K562 (cell line): ENCODE measurements around the gene RNASE2. TPM values are rescaled to one million over a fixed set of nuclear protein-coding genes. Genes with fewer than 3 reads are reported as not detected.

Experiments used
- ATAC-seq: fragments of 200-7000 bp; cut with Tn5 transposase; 3 replicates; pipeline ENCODE4 v1.9.1; 2020; ENCODE audit warnings: moderate library complexity
- BruUV-seq: library from RNA; stranded (reverse); fragments of 400-500 nt; replicated peaks from 2 replicates; lab custom pipeline; 2021; lab: Mats Ljungman, UMichigan
- CTCF ChIA-PET: fragments of 300-600 bp; formaldehyde crosslinking; extraction: SDS; loops from one replicate; lab custom pipeline; 2021; ENCODE audit warnings: low intra/inter-chr PET ratio; lab: Yijun Ruan, JAX
- POLR2A ChIA-PET: fragments of 300-600, 350-650 bp; sonication (Branson Sonifier 250); formaldehyde crosslinking; extraction: SDS; loops from one replicate; lab custom pipeline; 2021; ENCODE audit warnings: antibody characterized with exemption, inconsistent platforms; lab: Yijun Ruan, JAX
- DNase-seq, 4 experiments: peaks; one replicate each; pipeline versions ENCODE4 v3.0.0 to v3.0.0-alpha.2; 2011 to 2018; ENCODE audit warnings: low spot score in 3 of 4, mixed read lengths in 3 of 4; ENCODE audit errors: extremely low read depth in 1 of 4
- FAIRE-seq: peaks from 2 replicates; lab custom pipeline; 2011; peaks lifted over from hg19 to GRCh38; lab: Jason Lieb, UNC
- H2AFZ ChIP-seq: 2 replicates; pipeline ENCODE4 v1.6.0; 2011; ENCODE audit warnings: low read depth, low read length, control low read depth, inconsistent platforms
- H3K27ac ChIP-seq: fragments of 200-600 bp; 3 replicates; pipeline ENCODE4 v1.8.0; 2011; ENCODE audit warnings: low read depth, mild to moderate bottlenecking, control low read depth, inconsistent platforms, low read length, moderate library complexity, mixed read lengths; ENCODE audit errors: extremely low read depth
- H3K27me3 ChIP-seq, 2 experiments: fragments of 300-600 bp in 1 of 2; 2 replicates in 1 of 2; 3 replicates in 1 of 2; pipeline versions ENCODE4 v1.6.0 to v1.8.0; 2011; ENCODE audit warnings: inconsistent platforms in 2 of 2, low read length in 2 of 2, mild to moderate bottlenecking in 1 of 2, mixed read lengths in 1 of 2, moderate library complexity in 1 of 2; ENCODE audit not compliant: control insufficient read depth in 2 of 2, insufficient read depth in 2 of 2
- H3K36me3 ChIP-seq: fragments of 300-600 bp; 3 replicates; pipeline ENCODE4 v1.8.0; 2011; ENCODE audit warnings: mild to moderate bottlenecking, low read length, inconsistent platforms; ENCODE audit not compliant: control insufficient read depth, insufficient read depth
- H3K4me1 ChIP-seq, 2 experiments: fragments of 200-600 bp in 1 of 2; replicated peaks in 1 of 2; 2 replicates in 1 of 2; 3 replicates in 1 of 2; pipeline versions ENCODE4 v1.5.1 to v1.8.0; 2011; ENCODE audit warnings: inconsistent platforms in 2 of 2, low read length in 2 of 2, mild to moderate bottlenecking in 1 of 2, mixed read lengths in 1 of 2, moderate library complexity in 1 of 2; ENCODE audit not compliant: control insufficient read depth in 2 of 2, insufficient read depth in 2 of 2
- H3K4me2 ChIP-seq: 2 replicates; pipeline ENCODE4 v1.6.1; 2011; ENCODE audit warnings: low read length, control low read depth, inconsistent platforms, mixed read lengths; ENCODE audit not compliant: insufficient read depth
- H3K4me3 ChIP-seq: fragments of 200-600 bp; sonication (generic), shearing (Covaris generic); 2 replicates; pipeline ENCODE4 v1.5.1; 2016; ENCODE audit warnings: control low read depth, inconsistent platforms
- H3K79me2 ChIP-seq: fragments of 200-600 bp; 3 replicates; pipeline ENCODE4 v1.8.0; 2011; ENCODE audit warnings: low read length, inconsistent platforms; ENCODE audit not compliant: control insufficient read depth, insufficient read depth
- H3K9ac ChIP-seq, 2 experiments: 2 replicates each; pipeline versions ENCODE4 v1.6.0 to v1.6.1; 2011; ENCODE audit warnings: low read depth in 2 of 2, low read length in 2 of 2, control low read depth in 1 of 2, inconsistent platforms in 1 of 2, mild to moderate bottlenecking in 1 of 2, mixed read lengths in 1 of 2; ENCODE audit not compliant: insufficient read depth in 1 of 2
- H3K9me1 ChIP-seq: one replicate; pipeline ENCODE4 v1.6.0; 2011; ENCODE audit warnings: inconsistent platforms, mild to moderate bottlenecking, low read length, moderate library complexity; ENCODE audit not compliant: control insufficient read depth, insufficient read depth
- H3K9me3 ChIP-seq: replicated peaks from 2 replicates; pipeline ENCODE4 v1.5.1; 2011; ENCODE audit warnings: low read depth, low read length, inconsistent platforms; ENCODE audit not compliant: control insufficient read depth, insufficient read depth
- H4K20me1 ChIP-seq: replicated peaks from 2 replicates; pipeline ENCODE4 v1.6.1; 2011; ENCODE audit warnings: low read length, inconsistent platforms, mixed read lengths; ENCODE audit not compliant: control insufficient read depth, insufficient read depth
- CCNT2 ChIP-seq: IDR thresholded peaks from 2 replicates; pipeline ENCODE4 v1.6.1; 2011; ENCODE audit warnings: borderline replicate concordance, low read depth, mild to moderate bottlenecking, moderate library complexity, mixed read lengths, low read length; ENCODE audit not compliant: insufficient read length; ENCODE audit errors: extremely low read depth
- CTCF ChIP-seq, 3 experiments: IDR thresholded peaks in 2 of 3; conservative IDR thresholded peaks in 1 of 3; 2 replicates each; pipeline ENCODE4 v1.5.1; 2011 to 2012; ENCODE audit warnings: low read length in 3 of 3, mild to moderate bottlenecking in 3 of 3, control low read depth in 2 of 3, improper control_type of control experiment in 1 of 3, inconsistent platforms in 1 of 3, low read depth in 1 of 3, mixed read lengths in 1 of 3, moderate library complexity in 1 of 3; ENCODE audit not compliant: insufficient read depth in 2 of 3
- HDAC8 ChIP-seq: fragments of 450-650 bp; IDR thresholded peaks from 2 replicates; pipeline ENCODE4 v1.6.1; 2016; ENCODE audit warnings: mild to moderate bottlenecking, missing genetic modification characterization, moderate library complexity, missing compliant biosample characterization
- KAT7 ChIP-seq: sonication (generic); formaldehyde crosslinking; IDR thresholded peaks from 2 replicates; pipeline ENCODE4 v1.8.0; 2022; ENCODE audit warnings: missing genetic modification reagents, mild to moderate bottlenecking, borderline replicate concordance
- KHSRP ChIP-seq: fragments of 450-650 bp; IDR thresholded peaks from 2 replicates; pipeline ENCODE4 v1.6.1; 2017
- MBD2 ChIP-seq: sonication (generic); IDR thresholded peaks from 2 replicates; pipeline ENCODE4 v1.6.1; 2016; ENCODE audit warnings: low read depth, borderline replicate concordance
- OTX1 ChIP-seq: fragments of 450-650 bp; formaldehyde crosslinking; IDR thresholded peaks from 2 replicates; pipeline ENCODE4 v1.4.0; 2022; ENCODE audit warnings: mild to moderate bottlenecking
- PHTF2 ChIP-seq: fragments of 250-450 bp; sonication (Bioruptor Pico); IDR thresholded peaks from 2 replicates; pipeline ENCODE4 v1.5.0; 2021; ENCODE audit warnings: mild to moderate bottlenecking
- POLR2AphosphoS5 ChIP-seq: IDR thresholded peaks from 2 replicates; pipeline ENCODE4 v1.6.1; 2011; ENCODE audit warnings: mild to moderate bottlenecking, low read depth, low read length, moderate library complexity; ENCODE audit not compliant: control insufficient read depth, insufficient read depth
- PRMT5 ChIP-seq: sonication (generic); formaldehyde crosslinking; IDR thresholded peaks from 2 replicates; pipeline ENCODE4 v1.5.0; 2020; ENCODE audit warnings: missing genetic modification reagents
- RAD21 ChIP-seq, 2 experiments: fragments of 250-450 bp in 1 of 2; fragments of 450-650 bp in 1 of 2; sonication (Bioruptor Pico) in 1 of 2; formaldehyde crosslinking in 1 of 2; IDR thresholded peaks in 1 of 2; conservative IDR thresholded peaks in 1 of 2; 2 replicates each; pipeline versions ENCODE4 v1.4.0 to v1.8.0; 2020 to 2022; ENCODE audit warnings: mild to moderate bottlenecking in 2 of 2, moderate library complexity in 1 of 2
- SMARCA5 ChIP-seq: fragments of 450-650 bp; IDR thresholded peaks from 2 replicates; pipeline ENCODE4 v1.6.1; 2016
- SMC3 ChIP-seq: conservative IDR thresholded peaks from 2 replicates; pipeline ENCODE4 v1.6.1; 2011; ENCODE audit warnings: low read depth, low read length, improper control_type of control experiment; ENCODE audit not compliant: insufficient read depth
- SNRNP70 ChIP-seq: fragments of 200-400 bp; formaldehyde crosslinking; optimal IDR thresholded peaks from 2 replicates; pipeline ENCODE3; 2017; ENCODE audit warnings: low read depth, low read length
- TSC22D4 ChIP-seq: fragments of 450-650 bp; IDR thresholded peaks from 2 replicates; pipeline ENCODE4 v1.6.1; 2016; ENCODE audit warnings: missing genetic modification characterization, missing biosample characterization, control low read depth
- ZNF239 ChIP-seq: fragments of 250-450 bp; sonication (Bioruptor Pico); IDR thresholded peaks from 2 replicates; pipeline ENCODE4 v1.4.0; 2020; ENCODE audit warnings: mild to moderate bottlenecking
- ZNF395 ChIP-seq: fragments of 200-800 bp; sonication (Bioruptor generic); IDR thresholded peaks from 2 replicates; pipeline ENCODE4 v1.6.1; 2017; ENCODE audit warnings: missing genetic modification characterization, missing compliant biosample characterization
- WGBS: fragments of 100-300 bp; shearing (Covaris generic); methylation state at CpG from one replicate; pipeline ENCODE4 v1.1.6; 2016; ENCODE audit warnings: low coverage, mixed read lengths; ENCODE audit not compliant: insufficient coverage; ENCODE audit errors: missing lambda C conversion rate; 5-methylcytosine and 5-hydroxymethylcytosine counted together
- in situ Hi-C: fragments of 300-500 bp; cut with MboI; formaldehyde crosslinking; loops from 4 replicates; pipeline ENCODE4 v1.15.0; 2018; ENCODE audit warnings: inconsistent platforms, mixed read lengths
- intact Hi-C: fragments of 100-400 bp; cut with micrococcal nuclease; formaldehyde crosslinking; loops from 2 replicates; pipeline ENCODE4 v1.14.2; 2022
- polyA plus RNA-seq, 8 experiments: library from polyadenylated mRNA; depleted of rRNA in 4 of 8; stranded (reverse) in 5 of 8; unstranded in 3 of 8; fragments of >200 nt; fragmentation: Nextera tagmentation in 2 of 8; fragmentation: Illumina TruSeq in 1 of 8; extraction: Ambion mirVana in 2 of 8; extraction: Trizol in 1 of 8; gene quantifications; 2 replicates each; pipeline versions ENCODE4 v1.2.1 to v1.2.3, GENCODE V29; 2011 to 2014; ENCODE audit warnings: inconsistent platforms in 1 of 8, missing spikeins in 1 of 8
- total RNA-seq, 7 experiments: library from RNA; depleted of rRNA in 6 of 7; stranded (reverse); fragments of >200 nt in 6 of 7; fragmentation: Illumina TruSeq in 2 of 7; extraction: Trizol in 2 of 7; gene quantifications; 2 replicates each; pipeline versions ENCODE4 v1.2.1 to v1.2.3, GENCODE V29; 2011 to 2021; ENCODE audit warnings: low replicate concordance in 1 of 7
- TF ChIP-seq, protein P1 (sequence below): conservative IDR thresholded peaks from 2 replicates; pipeline ENCODE4 v1.6.1; 2011; ENCODE audit warnings: low read depth, mild to moderate bottlenecking, low read length; ENCODE audit not compliant: control insufficient read depth

RNASE2 gene
- total and polyA plus RNA-seq, 9 of the 15 experiments (the other 6 are each of a cell fraction or from before 2014, with no cell fraction given) = not detected

- no peaks in the 10 kb centered on the region for H4K20me1 ChIP-seq
- CTCF ChIA-PET = no interaction called here
- FAIRE-seq (no peak), DNase-seq (no peak), ATAC-seq (no peak)
- H3K4me2 ChIP-seq = no peak overlapping the region
- POLR2A ChIA-PET = interaction anchor here (0.8 to 1.0 kb wide), 4 partner anchors 16 to 111 kb away, joined by 3 read pairs; no protein-coding TSS in a partner anchor
- no peak overlapping the region for H3K9ac ChIP-seq
- H3K4me1 ChIP-seq = peaks cover 5 to 13% of the 10 kb centered on the region in 2 experiments; a peak in 3 of 5 replicates
- no peaks in the 10 kb centered on the region for H3K9me3 ChIP-seq
- WGBS = 52% methylated on average over 3 of the region's 3 CpGs
- H3K27ac ChIP-seq = no peak overlapping the region
- TF ChIP-seq POLR2AphosphoS5 (no peak), CCNT2 (no peak), ZNF239 (no peak), ZNF395 (no peak), OTX1 (CRISPR knock-in tag) (no peak), HDAC8 (tag) (no peak), TSC22D4 (tag) (no peak), CTCF (IDR thresholded peaks at IDR 0.05 in 2 of 3, conservative IDR thresholded peaks at IDR 0.05 in 1 of 3; ENCODE audit: insufficient read depth in 2 of 3, low read depth in 1 of 3, low read length in 3 of 3) (no peak), KHSRP (no peak), SNRNP70 (no peak), MBD2 (no peak), PHTF2 (CRISPR knock-in tag) (no peak), KAT7 (no peak), SMC3 (no peak), PRMT5 (CRISPR knock-in tag) (no peak), RAD21 (CRISPR knock-in tag; conservative IDR thresholded peaks at IDR 0.05 in 1 of 2, IDR thresholded peaks at IDR 0.05 in 1 of 2) (no peak), SMARCA5 (no peak)
- TF ChIP-seq, protein P1, sequence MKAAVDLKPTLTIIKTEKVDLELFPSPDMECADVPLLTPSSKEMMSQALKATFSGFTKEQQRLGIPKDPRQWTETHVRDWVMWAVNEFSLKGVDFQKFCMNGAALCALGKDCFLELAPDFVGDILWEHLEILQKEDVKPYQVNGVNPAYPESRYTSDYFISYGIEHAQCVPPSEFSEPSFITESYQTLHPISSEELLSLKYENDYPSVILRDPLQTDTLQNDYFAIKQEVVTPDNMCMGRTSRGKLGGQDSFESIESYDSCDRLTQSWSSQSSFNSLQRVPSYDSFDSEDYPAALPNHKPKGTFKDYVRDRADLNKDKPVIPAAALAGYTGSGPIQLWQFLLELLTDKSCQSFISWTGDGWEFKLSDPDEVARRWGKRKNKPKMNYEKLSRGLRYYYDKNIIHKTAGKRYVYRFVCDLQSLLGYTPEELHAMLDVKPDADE = no peak
- TF ChIP-seq, all 486 proteins: peak for 0
- H3K4me3 ChIP-seq = no peak overlapping the region
- intact Hi-C loops = no loop called here
- H3K27me3 ChIP-seq = no peaks in the 10 kb centered on the region
- H3K36me3 ChIP-seq = peaks cover 34% of the 10 kb centered on the region
- H3K79me2 ChIP-seq = no peaks in the 10 kb centered on the region
- no peak overlapping the region for H2AFZ ChIP-seq
- in situ Hi-C loops = no loop called here
- no peaks in the 10 kb centered on the region for H3K9me1 ChIP-seq
- no TSS peak for BruUV-seq
Measured at GRCh38 chr14:20998139-20998538, 42.9 kb downstream of the RNASE2 start.
